ENCODE measurements around the gene VPS72.

Gene VPS72

DNA sequence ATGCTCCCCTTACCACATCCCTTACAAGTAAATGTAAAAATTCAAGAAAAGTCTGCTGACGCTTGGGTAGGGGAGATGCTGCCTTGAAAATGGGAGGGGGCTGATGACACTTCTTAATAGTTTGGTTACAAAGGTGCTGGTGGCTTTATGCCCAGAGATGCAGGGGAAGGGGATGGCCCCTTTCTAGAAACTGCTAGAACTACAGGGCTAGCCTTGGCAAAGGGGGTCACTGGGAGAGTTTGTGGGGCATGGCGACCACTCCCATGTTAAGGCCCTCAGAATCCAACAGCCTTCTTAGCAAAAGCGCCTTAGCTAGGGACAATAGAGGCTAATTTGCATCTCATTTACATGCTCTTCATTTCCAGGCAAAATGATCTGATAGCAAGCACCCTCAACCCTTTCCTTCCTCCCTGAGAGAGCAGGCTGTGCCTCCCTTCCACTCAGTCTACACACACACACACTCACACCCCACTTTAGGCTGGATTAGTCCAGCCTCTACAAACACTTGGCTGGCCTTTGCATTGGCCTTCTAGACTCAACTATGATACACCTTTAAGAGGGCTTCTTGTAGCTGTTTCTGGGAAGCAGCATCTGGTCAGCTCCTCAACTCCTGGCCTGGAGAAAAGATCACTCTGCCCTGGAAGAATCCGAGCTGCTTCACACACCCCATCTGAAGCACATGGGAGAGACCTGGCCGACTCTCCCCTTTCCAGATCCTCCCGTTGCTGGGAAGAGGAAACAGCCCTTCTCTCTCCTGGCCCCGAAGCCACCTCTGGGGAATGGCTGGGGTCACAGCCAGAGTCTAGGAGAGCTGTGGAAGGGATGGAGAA, 45.3 kb downstream of the VPS72 start:
- no peak for DNase-seq (ENCODE audit: low spot score)

DNA sequence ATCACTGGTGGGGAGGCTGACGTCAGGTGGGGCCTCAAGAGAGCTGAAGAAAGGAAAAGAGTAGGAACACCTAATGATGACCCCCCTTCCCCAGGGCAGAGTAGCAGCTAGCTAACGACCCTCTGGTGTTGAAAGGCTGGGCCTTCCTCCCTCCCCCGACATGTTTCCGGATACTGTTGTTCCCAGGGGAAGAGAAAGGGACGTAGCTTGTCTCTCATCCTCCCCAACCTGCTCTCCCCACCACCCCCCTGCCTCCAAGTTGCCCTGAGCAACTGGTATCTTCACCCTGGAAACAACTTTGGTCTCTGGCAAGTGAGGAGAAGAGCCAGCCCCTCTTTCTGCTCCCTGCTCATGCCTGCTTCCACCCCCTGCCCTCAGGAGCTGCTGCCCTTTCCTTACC, 46.0 kb downstream of the VPS72 start:
- DNase-seq (ENCODE audit: low spot score) = no peak

DNA sequence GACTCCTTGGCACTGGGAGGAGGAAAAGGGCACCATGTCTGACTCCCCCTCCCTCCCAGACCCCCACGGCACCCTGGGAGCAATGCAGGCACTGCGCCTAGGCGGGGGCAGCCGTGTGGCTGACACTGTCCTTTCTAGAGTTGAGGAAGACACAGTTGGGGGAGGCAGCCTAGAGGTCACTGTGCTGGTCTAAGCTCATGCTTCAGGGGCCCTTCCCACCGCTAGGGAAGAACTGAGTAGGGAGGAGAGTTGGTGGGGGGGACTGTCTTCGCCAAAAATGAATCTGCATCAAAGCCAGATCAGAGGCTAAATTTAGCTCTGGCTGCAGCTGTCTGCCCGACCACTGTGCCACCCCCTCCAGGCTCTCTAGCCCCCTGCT, 47.0 kb downstream of the VPS72 start:
- DNase-seq (ENCODE audit: low spot score) = no peak

DNA sequence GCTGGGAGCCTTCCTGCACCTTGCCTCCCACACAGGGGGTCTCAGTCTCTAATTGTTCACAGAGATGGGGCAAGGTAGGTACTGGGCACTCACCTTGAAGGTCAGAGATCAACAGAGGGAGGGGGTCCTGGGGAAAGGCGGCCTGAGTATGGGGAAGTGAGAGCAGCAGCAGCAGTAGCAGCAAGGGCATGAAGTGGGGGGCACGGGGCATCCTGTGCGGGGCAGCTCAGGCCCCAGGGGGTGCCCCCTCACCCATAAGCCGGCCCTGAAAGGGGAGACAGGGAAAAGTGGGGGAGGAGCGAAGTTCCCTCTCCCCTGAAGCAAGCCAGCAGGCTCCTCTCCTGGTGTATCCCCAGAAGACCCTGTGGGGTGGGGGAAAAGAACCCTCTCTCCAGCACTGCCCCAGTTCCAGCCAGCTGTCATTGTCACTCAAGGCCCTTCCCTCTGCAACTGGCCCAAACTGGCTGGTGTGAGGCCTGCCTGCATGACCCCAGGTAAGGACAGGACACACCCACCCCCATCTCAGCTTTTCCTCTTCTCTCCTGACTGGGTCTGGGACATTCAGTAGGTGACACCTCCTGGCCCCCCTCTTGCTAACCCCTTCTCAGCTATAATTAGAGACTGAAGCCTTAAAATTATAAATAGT, 47.5 kb downstream of the VPS72 start:
- no peak for DNase-seq (ENCODE audit: low spot score)

DNA sequence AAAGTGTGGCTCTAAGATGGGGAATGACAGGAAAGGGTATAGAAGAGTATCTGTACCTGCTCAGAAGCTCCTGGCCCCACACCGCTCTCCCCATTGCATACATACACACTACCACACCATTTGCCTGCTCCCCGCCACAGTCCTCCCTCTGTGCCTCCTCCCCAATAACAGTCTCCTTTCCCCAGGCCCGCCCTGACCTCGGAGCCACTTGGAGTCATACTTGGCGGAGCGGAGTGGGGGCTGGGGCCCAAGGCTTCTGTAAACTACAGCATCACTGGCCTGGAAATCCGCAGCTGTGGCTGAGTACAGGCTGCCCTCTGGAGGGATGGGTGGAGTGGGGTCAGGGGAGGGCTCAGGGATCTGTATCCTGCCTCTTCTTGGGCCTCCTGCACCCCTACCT, 52.2 kb downstream of the VPS72 start:
- DNase-seq (ENCODE audit: low spot score) = no peak

DNA sequence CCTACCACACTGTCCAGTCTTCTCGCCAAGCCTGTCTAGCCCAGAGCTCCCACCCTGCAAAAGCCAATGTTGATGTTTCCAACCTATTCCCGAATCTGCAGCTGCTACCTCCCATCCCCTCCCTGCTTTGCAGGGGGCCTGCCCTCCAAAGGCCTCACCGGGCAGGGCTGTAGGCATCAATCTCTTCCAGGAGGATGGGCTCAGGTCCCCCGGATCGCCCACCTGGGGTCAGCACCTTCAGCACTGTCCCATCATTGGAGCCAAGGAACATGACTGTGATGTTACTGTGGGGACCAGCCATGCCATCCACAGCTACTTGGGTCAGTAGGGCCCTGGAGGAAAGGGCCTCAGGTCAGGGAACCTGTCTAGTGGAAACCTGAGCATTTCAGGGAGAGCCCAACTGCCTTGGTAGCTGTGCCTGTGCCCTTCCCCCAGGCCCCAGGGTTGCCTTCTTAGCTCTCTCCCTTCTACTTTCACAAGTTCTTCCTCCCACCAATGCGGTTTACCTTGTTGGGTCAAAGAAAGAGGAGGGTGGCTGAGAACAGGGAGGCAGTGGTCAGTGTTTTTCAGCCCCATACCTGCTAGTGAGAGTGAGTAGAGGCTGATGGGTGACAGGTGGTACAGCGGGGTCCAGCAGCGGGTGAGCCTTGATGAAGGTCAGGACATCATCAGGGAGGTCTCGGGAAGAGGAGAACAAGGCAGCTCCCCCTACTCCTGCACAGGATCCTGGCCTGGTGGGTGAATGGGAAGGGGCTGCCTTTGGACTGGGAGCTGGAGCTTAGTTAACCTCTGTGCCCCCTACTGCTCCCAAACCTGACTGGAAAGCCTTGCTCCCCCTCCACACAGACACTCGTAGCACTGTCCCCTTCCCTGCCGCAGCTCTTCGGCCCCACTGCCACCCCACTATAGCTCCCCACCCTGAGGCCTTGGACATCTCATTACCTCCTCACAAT, 54.3 kb downstream of the VPS72 start:
- DNase-seq (ENCODE audit: low spot score) = no peak

DNA sequence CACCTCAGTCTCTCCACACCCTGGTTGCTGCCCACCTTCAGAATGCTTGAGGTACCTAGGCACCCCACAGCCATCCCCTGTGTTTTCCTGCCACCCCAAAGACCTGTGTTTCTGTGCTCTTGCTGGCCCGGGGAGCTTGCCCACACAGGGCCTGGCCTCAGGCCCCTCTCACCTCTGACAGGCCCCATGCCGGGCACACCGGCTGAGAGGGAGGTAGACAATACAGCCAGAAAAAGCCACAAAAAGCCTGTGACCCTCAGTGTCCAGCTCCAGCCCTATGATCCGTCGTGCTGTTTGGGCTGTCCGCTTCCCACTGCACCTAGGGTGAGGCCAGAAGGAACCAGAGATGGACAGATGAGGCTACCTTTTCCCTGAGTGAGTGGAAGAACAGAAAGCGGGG, 55.0 kb downstream of the VPS72 start:
- no peak for DNase-seq (ENCODE audit: low spot score)

DNA sequence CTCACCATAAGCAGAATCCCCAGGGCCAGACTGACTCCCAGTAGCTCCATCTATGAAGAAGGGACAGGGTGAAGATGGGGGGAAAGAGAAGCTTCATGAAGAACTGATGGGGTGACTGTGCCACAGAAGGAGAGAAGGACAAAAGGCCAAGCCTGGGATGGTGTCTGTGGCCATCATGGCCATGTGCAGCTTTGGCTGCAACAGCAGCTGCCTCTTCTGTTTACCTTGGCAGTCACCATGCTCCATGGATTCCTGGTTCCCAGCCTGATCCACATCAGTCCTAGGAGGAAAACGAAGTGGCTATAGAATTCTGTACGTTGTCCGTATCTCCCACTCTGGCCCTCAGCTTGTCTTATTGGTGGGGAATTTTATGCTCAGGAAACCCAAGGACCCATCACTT, 55.6 kb downstream of the VPS72 start:
- DNase-seq (ENCODE audit: low spot score) = no peak

DNA sequence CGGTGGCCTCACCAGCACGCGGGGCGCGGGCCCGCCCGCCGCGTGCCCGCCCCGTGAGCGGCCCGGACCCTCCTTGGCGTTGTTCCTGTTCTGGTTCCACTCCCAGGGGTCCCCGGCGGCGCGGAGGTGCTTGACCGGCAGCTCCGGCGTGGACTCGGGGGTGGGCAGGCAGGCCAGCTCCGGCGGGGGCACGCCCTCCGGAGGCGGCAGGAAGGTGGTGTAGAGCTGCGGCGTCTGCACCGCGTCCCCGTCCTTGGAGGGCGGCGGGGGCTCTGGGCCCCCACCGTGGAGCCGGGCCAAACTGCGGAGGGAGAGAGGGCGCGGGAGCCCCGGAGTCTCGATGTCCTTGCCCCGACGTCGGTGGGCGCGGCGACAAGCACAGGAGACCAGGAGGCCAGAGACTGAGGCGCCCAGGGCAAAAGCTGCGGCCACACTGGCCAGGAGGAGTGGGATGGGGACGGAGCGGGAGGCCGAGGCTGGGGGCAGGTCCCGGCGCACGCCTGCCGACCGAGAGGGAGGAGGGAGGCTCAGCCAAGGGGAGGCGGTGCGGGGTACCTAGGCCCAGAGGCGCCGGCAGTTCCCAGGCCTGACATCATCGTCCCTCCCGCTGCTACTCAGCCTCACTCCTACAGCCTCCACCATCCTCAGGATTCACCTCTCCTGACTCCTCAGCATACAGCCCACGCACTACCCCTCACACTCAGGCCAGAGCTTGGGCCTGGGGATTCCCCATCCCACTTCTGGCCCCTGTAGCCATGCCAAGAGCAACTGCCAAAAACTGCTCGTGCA, 56.8 kb downstream of the VPS72 start:
- no peak for DNase-seq (ENCODE audit: low spot score)

DNA sequence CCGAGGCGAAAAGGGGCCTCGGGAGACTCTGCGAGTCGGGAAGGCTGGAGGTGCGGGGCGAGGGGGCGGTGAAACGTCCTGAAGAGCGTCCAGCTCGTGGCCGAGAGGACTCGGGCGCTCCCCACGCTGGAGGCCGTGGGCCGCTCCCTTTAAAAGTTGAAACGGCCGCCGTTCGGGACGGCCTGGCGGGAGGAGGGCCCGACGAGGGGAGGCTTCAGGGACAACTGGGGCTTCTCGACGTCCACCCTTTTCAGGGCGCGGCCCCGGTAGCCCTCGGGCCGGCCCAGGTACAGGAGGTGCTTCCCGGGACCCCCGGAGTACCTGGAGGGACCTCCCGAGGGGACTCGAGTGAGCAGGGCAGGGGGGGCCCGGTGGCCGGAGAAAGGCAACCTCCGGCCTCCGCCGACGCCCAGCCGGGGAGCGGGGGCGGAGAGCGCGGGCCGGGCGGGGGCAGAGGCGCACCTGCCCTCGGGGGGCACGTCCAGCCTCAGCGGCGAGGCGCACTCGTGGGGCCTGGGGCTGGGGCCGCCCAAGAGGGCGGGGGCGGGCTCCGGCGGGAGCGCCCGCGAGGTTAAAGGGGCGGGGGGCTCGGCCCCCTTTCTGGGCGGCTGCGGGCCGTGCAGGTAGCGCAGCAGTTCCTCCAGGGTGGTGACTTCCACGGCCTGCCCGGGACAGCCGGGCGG, 57.5 kb downstream of the VPS72 start:
- DNase-seq (ENCODE audit: low spot score) = no peak

DNA sequence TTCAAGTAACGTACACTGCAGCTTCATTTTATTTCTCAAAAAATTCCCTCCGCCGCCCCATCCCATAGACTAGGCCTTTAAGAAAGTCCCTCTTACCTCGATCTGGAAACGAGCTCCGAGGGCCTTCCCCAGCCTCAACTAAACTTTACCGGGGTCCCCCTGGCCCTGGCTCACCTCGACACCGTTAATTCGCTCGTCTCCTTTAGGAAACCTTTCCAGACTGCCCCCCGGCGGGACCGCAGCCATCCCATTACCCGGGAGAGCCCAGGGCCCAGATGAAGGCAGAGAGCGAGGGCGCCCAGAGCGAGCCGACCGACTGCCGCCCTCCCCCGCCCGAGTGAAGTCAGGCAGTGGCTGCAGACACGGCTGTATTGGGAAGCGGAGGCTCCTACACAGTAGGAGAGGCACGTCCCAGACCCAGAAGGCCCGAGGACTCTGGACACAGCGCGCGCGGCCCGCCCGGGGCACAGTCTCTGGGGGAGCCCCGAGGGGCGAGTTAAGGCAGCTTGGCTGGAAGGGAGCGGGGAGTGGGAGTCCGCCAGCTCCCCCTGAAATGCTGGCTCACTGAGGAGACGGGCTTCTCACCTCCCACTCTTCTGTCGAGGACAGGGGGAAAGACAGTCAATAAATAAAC, 58.2 kb downstream of the VPS72 start:
- no peak for DNase-seq (ENCODE audit: low spot score)

DNA sequence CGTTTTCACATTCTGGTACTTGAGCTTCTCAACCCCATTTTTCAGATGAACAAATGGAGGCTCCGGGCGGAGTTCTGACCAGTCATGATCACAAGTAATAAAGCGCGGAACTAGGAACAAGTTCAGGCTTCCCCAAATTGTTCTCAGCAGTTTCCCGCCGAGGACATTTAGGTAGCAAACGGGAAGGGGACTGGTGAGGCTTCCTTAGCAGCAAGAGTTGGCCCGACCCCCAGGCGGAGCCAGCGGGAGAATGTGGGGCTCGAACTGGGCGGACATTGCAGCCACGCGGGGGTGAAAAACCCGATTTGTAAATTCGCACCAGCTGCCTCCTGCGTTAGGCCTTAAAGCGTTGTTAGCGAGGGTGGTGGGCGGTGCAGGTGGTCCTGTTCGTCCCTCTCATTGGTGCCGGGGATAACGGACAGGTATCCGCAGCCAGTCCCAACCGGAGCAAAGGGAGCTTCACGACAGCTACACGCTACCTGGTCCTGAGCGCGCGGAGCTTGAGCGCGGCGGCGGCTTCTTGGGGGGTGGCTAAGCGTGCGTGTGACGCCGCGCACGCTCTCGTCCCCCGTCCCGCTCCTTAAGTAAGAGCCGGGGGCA, 58.9 kb downstream of the VPS72 start:
- DNase-seq (ENCODE audit: low spot score) = peak; percentile 90

DNA sequence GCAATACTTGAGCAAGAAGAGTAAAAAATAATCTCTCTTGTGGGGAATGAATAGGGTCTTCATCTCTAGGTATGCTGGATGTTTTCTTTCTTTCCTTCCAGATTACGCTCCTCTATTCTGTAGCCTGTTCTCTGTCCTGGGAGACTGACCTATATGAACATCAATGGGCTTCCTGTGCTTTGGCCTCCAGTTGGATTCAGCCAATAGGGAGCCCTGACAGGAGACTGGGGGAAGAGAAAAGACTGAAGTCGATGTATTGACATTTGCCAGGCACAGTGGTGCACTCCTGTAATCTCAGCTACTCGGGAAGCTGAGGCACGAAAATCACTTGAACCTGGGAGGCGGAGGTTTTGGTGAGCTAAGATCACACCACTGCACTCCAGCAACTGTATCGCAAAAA, 61.2 kb downstream of the VPS72 start:
- no peak for DNase-seq (ENCODE audit: low spot score)

Measured in left forelimb (tissue), 1 donor.